GM21786 (cell line): Measurements from ENCODE around the gene B4GALNT4.
"Not testable (repeated sequence)": the region's sequence is repeated elsewhere in the genome, so short reads cannot be mapped to it uniquely, and the experiment has no call there.

Experiments
- ATAC-seq: cut with Tn5 transposase; IDR thresholded peaks from one replicate; pipeline ENCODE4 v1.9.1; 2021; ENCODE audit not compliant: unreplicated experiment

B4GALNT4 gene

DNA sequence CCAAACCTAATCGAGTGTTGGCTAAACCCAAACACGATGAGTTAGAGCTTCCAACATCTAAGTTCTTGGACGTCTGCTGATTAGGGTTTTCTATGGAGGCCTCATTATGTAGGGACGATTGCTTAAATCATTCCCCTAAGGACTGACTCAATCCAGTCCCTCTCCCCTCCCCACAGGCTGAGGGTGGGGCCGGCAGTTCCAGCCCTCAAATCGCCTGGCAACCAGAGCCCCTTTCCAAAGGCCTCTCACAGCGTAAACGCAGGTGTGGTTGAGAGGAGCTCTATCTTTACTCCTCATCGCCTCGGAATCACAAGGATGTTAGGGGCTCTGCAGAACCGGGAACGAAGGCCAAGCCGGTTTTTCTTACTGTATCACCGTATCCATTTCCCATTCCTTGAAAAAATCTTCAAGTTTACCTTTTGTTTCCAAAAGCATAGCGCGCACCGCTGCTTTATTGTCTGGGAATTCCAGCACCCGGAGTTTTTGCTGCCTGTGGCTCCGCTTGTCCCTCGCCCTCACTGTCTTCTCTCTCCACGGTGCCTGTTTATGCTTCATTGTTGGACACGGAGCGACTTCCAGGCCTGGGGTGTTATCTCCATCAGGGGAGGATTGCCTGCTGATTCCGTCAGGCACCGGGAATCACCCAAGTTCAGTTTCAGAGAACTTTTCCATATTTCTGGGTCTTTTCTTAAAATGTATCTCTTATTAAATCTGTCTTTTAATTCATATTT, 34.9 kb upstream of the B4GALNT4 start:
- ATAC-seq = no peak

DNA sequence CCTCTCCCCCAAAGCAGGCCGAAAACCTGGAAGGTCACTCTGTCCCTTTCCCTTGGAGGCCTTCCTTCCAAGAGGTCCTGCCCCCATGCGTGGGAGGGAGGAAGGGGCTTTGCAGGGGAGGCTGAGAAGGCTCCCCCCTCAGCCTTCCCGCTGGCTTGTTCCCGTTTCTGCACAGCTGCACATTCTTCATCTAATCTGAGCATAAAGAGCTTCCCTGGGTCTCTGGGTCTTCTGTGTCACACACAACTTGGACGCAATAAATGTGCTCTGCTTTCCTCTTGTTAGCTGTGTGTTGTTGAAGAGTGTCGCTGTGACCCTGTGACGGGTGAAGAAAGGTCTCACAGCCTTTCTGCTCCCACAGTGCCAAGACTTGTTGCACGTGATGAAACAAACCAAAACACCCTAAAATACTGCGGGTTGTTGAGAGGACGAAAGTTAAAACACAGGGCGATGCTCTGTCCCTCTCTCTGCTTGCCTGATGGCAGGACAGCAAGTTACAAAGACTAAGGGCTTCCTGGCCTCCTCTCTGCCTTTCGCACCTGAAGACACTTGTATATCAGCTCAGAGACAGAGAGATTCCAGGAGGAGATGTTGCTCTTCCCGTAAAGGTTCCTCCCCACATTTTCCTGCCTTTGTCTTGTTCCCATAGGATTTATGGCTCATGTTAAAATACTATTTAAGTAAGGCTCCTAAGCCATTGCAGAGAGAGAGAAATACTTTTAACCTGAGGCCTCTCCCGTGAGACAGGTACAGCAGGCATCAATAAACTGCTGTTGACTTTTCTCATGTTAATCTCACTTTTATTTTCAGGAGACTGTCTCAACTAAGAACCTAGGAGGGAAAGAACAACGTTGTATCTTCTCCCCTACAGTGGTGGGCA, 33.3 kb upstream of the B4GALNT4 start:
- no peak for ATAC-seq

DNA sequence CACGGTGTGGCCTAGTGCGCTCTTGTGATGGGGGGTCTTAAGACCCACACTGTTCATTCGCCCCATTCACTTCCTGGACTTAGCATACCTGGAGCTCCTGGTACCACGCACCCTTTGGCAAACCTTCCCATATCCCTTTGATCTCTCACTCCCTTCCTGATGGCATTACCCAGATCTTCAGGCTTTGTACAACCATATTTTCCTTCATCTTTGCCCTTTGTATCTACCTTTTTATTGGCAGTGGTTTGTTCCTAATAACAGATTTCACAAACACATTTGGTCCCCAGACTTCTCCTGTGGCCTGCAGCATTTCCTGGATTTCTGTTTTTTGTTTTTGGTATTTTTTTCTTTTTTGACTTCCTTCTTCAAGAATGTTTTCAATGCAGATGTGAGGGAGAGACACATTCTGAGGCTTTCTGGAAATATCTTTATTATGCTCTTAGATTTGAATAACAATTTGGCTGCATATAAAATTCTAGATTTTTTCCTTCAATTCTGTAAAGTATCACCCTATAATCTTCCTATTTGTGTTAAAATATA, 32.6 kb upstream of the B4GALNT4 start:
- no peak for ATAC-seq

DNA sequence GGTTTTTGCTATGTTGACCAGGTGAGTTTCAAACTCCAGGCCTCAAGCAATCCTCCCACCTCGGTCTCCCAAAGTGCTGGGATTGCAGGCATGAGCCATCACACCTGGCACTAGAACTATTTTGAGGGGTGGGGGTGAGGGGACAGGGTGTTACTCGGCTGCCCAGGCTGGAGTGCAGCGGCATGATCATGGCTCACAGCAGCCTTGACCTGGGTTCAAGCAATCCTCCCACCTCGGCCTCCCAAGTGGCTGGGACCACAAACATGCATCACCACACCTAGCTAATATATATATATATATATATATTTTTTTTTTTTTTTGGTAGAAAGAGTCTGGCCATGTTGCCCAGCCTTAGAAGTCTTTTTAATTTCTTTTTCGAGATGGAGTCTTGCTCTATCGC, 31.6 kb upstream of the B4GALNT4 start:
- ATAC-seq = no peak

DNA sequence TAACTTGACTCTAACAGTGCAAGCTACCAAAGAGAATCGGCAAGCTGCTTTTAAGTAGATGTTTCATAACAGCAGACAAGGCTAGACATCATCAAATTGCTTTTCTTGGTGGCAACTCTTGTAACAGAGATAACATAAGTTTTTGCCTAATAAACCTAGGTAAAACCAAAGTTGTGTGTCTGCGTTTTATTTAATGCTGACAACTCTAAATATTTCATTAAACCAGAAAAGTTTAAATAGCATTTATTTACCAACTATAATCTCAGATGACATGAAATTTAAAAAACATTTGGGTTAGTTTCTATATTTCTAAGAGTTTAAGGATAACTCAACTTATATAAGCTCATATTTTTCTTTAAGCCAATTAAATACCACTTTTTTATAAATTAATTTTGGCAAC, 29.3 kb upstream of the B4GALNT4 start:
- ATAC-seq = no peak

DNA sequence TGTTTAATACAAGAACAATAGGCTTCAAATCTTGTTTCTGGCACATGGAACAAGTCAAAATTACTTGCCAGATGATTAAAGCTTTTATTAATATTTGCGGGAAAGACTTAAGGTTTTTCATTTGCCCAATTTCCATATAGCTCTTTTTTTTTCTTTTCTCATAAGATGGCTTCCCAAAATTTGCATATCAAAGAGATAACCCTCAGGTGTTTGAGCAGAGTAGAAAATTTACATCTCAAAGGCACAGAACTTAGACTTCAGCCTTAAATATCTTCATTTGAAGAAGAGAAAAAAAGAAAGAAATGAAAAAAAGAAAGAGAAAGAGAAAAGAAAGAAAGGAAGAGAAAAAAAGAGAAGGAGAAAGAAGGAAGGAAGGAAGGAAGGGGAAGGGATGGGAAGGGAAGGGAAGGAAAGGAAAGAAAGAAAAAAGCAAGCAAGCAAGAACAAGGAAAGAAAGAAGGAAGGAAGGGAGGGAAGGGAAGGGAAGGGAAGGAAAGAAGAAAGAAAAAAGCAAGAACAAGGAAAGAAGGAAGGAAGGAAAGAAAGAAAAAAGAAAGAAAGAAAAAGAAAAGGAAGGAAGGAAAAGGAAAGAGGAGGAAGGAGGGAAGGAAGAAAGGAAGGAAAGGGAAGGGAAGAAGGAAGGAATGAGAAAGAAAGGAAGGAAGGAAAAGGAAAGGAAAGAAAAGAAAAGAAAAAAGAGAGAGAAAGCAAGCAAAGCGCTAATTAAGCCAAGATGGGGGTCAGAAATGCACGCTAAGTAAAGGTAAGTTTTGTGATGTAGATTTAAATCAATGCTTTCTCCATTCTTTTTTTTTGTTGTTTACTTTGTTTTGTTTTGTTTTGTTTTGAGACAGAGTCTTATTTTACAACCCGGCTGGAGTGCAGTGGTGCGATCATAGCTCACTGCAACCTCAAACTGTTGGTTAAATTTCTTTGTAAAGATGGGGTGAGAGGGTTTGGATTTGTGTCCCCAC, 28.5 kb upstream of the B4GALNT4 start:
- no peak for ATAC-seq

DNA sequence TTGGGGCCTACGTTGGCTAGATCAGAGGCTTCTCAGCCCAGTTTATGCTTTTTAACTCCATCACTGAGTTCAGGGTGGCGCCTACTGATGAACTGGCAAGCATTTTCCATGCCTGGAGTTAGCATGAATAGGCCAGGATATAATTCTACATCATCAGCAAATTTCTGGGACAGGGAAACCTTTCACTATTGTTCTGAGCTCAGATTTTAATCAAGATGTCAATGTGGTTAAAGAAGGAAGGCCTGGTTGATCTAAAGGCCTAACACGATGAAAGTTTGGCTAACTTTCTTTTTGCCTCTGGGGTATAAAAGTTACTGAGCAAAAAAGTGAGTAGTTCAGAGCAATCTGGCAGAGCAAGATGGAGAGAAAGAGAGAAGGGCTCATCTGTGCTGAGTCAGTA, 27.0 kb upstream of the B4GALNT4 start:
- ATAC-seq = no peak

DNA sequence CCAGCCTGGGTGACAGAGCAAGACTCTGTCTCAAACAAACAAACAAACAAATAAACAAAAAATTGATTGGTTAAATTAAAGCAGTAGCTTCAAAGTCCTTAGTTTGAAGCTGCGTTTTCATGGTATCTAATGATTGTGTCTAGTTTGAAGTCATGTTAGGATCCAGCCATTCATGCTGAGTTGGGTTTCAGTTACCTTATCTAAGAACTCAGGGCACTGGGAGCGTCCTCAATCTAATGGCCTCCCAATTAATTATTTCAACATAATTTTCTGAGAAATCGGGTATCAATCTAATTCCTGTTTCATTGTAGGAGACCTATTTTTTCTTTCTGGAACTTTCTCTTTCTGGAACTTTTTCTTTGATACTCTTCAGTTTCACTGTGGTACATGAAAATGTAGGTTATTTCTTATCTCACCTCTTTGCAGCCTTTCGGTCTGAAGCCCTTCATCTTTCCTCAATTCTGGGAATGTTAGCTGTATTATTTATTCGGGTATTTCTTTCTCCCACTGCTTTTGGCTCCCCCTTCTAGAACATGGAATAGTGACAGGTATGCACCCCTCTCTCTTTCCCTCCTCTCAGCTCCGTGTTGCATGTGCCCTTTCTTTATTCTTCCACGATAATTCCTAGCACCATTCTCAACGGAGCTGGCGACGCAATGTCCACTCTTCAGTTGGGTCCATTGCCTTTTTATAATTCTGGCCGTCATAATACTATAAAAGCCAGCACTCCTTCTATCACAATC, 24.3 kb upstream of the B4GALNT4 start:
- no peak for ATAC-seq

DNA sequence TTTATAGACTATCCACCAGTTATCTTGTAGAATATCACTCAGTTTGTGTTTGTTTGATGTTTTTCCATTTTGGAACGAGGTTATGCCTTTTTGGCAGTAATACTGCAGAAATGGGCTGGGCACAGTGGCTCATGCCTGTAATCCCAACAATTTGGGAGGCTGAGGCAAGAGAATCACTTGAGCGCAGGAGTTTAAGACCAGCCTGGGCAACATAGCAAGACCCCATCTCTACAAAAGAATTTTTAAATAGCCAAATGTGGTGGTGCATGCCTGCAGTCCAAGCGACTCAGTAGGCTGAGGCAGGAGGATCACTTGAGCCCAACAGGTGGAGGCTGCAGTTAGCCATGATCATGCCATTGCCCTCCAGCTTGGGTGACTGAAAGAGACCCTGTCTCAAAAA, 22.8 kb upstream of the B4GALNT4 start:
- no peak for ATAC-seq

DNA sequence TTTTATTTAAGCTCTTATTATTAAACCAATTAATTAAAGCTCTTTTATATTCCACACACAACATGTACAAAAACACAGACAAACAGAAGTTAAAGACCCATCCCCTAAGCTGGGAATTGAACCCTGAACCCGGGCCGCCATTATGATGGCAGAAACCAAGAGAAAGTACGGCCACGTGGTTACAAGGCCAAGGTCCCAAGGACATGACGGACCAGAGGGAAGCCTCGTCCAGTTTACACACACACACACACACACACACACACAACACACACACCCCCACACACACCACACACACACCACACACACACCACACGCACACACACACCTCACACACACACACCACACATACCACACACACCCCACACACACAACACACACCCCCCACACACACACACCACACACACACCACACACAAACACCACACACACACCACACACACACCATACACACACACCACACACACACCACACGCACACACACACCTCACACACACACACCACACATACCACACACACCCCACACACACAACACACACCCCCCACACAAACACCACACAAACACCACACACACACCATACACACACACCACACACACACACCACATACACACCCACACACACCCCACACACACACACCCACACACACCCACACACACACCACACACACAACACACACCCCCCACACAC, 19.9 kb upstream of the B4GALNT4 start:
- ATAC-seq = not testable (repeated sequence)

DNA sequence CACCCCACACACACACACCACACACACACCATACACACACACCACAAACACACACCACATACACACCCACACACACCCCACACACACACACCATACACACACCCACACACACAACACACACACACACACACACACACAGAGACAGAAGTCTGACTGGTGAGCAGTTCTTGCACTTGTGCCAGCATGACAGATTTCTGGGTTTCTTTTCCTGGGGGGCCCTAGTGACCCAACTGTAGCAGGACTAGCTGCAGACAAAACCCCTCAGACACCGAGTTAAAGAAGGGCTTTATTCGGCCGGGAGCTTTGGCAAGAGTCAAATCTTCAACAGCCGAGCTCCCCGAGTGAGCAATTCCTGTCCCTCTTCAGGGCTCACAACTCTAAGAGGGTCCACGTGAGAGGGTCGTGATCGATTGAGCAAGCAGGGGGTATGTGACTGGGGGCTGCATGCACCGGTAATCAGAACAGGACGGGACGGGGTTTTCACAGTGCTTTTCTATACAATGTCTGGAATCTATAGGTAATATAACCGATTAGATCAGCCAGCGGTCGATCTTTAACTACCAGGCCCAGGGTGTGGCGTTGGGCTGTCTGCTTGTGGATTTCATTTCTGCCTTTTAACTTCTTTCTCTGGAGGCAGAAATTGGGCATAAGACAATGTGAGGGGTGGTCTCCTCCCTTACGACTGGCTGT, 19.1 kb upstream of the B4GALNT4 start:
- not testable (repeated sequence) for ATAC-seq

DNA sequence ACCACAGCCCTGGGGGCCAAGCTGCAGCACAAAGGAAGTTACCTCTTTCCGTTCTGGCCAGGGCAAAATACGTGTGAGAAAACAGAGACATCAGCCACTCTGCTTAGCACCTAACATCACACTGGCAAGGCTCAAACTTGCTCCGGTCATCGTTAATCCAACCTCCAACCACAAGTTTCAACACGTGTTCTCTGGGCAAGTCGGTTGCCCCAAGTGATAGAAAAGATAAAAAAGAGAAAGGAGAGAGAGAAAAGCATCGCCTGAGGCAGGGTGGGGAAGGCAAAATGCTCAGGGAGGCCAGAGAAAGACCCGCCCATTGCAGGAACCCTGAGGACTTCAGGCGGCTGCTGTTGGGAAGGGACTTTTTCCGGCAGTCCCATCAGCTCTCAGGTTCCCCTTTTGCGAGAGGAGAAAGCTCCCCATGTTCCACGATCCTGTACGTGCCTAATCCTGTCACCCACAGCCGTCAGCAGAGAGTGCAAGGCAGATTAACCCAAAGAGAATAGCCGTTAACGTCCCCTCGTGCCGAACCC, 18.5 kb upstream of the B4GALNT4 start:
- no peak for ATAC-seq

DNA sequence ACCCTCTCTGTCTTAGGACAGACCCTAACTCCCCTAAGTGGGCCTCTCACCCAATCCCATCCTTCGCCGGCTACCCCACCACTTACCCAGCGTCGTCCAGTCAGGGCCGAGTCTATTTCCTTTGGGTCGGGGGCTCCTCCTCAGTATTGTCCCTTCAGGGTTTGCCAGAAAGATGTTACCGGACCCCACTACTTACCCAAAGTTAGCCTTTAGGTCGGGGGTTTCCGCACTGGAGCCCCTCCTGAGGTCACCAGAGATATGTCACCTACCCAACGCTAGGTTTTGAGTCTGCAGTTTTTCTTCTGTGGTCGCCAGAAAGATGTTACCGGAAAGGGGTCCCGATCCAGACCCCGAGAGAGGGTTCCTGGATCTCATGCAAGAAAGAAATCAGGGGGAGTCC, 17.9 kb upstream of the B4GALNT4 start:
- no peak for ATAC-seq

DNA sequence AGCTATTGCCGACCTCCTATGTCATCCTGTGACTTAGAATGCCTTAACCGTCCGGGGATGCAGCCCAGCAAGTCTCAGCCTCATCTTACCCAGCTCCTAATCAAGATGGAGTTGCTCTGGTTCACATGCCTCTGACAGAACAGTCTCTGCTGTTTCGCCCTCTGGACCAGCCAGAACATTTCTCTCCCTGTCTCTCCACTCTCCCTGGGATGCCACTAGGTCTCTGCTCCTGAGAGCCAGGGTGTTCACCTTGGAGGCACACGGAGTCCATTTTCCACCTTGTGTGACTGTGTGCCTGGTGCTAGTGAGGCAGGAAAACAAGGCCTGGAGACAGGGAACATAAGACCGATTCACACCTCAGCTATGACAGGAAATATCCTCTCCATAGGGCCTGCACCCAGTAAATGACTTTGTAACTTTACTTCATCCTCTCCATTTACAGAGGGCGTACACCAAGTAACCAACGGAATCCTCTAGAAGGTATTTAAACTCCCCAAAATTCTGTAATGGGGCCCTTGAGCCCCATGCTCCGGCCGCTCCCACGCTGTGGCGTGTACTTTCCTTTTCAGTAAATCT, 16.8 kb upstream of the B4GALNT4 start:
- no peak for ATAC-seq

DNA sequence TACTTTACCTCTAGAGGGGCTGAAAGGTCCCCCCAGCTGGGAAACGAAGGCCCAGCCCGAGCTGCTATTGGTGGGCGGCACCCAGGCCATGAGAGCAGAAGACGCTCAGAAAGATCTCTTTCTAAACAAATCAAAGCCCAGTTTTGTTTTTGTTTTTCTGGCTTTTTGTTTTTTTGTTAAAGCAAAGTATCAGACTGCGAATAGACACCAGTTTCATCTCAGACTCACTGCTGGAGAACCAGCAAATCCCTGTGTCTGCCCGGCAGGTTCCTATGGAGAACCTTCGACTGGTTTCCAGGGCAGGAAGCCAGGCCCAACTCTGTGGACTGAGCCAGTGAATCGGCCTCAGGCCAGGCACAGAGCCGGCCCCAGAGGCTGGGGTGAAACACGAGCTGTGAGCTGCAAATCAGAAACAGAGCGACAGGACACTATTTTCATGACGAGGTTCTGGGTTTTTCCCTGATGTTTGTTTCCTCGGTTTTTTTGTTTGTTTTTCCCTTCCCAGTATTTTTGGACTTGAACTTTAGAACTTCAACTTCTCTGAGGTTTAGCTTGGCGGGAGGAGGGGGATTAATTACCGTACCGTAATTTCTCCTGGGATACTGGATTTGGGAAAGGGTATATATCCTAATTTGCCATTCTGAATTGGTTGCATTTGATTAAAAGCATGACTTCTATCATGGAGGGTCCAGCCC, 16.0 kb upstream of the B4GALNT4 start:
- ATAC-seq = no peak

DNA sequence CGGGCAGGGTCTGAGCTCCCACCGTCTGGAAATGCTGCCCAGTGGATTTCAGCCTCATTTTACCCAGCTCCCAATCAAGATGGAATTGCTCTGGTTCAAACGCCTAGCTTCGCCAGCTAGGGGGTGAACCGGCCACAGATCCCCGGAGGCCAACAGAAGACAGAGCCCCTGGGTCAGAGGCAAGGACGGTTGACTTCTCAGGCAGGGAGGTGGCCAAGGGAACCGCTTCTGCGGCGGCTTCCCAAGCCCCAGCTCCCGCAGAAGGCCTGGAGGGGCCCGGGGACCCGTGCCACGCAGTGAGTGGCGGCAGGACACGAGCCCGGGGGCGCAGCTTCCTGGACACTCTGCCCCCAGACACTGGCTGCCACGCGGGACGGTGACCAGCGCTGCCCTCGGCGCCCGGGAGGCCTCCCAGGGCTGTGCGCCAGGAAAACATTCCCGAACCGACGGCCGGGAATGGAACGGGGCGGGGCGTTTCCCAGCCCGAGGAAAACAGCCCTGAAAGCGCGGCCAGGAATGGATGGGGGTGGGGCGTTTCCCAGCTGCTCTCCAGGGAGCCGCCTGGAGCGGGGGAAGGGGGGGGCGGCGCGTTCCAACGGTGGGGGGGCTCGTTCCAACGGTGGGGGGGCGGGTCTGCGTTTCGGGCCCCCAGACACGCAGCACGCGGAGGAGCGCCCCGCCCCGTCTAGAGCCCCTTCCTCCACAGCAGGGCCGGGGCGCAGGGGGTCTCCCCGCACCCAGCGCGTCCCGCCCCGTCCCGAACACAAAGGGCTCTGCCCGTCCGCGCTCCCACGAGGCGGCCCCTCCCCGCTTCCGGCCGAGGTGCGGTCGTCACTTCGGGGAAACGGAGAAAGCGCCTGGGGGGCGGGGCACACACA, 13.5 kb upstream of the B4GALNT4 start:
- ATAC-seq = no peak

DNA sequence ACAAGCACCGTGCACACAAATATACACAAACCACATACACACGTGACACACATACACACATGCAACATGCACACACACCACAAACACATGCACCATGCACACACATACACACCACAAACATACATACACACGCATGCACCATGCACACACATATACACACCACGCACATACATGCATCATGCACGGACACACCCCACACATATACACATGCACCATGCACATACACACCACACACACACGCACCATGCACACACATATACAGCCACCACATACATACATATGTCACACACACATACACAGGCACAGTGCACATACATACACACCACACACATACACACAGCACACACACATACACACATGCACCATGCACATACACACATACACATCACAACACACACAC, 12.7 kb upstream of the B4GALNT4 start:
- no peak for ATAC-seq
